GM18511 (cell line): Measurements from ENCODE around the gene POP7.
"Not testable (repeated sequence)": the region's sequence is repeated elsewhere in the genome, so short reads cannot be mapped to it uniquely, and the experiment has no call there.

Source experiments
- ATAC-seq: cut with Tn5 transposase; IDR thresholded peaks from one replicate; pipeline ENCODE4 v1.9.1; 2021; ENCODE audit warnings: mild to moderate bottlenecking, moderate library complexity; ENCODE audit not compliant: unreplicated experiment

The POP7 gene

DNA sequence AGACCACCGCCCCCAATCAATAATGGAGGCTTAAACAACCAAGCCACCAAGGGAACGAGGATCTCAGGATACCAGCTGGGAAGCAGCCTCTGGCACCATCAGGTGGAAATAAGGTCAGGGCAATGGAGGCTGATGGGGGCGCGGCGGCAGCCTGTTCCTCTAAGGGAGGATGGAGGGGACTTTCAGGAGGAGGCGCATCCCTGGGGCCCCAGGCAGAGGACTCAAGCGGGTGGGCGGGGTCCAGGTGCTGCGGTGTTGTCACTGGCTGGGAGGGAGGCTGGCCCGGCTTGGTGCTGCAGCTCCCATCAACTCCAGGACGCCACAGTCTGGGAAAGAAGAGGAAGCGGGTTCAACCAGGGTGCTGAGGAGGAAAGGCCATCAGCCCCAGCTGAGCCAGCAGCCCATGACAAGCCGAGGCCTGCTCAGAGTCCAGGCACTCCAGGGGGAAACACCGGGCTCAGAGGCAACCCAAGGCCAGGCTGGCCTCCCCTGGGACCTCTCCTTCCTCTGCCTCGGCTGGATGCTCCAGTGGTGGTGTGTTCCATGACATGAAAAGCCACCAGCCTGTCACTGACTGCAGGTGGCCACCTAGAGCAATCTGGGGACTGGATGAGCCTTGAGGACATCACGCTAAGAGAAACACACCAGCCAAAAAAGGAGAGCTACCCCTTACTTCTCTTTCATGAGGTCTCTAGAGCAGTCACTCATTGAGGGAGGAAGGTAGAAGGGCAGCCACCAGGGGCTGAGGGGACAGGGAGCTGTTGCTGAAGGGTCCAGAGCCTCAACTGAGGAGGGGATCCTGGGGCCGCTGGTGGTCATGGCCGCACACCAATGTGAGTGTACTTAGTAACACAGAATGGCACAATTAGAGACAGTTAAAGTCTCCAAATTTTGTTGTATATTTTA lies 16.4 kb upstream of the POP7 start:
- ATAC-seq: no peak

DNA sequence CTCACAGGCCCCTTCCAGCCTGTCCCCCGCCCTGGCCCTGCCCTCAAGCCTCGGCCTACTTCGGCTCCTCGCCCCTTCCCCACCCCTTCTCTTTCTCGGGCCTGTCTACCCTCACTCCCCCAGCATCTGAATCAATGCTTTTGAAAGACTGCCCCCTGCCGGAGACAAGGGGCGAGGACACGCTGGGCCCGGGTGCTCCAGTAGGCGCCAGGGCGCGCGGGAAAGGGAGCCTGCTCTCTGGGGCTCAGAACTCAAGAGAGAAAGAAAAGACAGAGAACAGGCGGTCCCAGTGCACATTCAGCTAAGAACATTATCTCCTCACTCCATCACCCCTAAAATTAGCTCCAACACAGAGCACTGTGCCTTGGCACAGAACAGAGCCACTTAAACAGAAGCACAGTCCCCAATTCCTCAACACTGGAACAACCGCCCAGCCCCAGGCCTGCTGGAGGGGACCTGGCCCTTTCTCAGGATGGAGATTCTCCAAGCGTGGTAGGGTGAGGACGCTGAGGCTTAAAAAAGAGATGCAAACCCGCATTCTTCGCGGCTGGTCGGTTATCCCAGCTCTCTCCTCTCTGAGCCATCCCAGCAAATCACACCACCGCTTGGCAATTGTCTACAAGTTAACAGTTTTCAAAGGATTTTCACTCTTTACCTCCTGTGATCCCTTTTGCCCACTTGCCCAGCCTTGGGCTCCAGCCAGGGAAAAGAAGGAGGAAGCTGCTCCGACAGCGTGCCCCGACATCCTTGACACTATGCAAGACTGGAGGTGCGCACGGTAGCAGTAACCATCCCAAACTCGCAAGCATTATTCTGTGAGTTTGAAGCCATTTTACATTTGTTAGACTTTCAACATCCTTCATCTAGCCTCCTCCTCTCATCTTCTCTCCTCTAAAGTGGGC lies 14.0 kb upstream of the POP7 start:
- ATAC-seq: peak; percentile 43

DNA sequence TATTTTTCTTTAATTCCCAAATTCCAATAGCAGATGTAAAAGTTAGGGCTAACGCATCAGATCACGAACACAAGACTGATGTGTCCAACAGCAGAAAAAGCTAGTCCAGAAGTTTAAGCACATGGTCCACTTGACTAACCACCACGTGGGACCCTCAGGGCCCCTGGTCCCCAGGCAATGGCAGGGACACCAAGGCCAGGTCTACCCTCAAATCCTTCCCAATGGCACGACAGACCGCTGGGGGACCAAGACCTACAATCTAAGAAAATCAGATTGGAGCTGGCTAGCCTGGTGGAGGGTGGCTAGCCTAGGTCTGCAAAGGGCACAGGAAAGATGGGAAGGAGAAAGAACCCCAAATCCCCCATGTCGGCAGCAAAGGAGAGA lies 13.4 kb upstream of the POP7 start:
- ATAC-seq: no peak

DNA sequence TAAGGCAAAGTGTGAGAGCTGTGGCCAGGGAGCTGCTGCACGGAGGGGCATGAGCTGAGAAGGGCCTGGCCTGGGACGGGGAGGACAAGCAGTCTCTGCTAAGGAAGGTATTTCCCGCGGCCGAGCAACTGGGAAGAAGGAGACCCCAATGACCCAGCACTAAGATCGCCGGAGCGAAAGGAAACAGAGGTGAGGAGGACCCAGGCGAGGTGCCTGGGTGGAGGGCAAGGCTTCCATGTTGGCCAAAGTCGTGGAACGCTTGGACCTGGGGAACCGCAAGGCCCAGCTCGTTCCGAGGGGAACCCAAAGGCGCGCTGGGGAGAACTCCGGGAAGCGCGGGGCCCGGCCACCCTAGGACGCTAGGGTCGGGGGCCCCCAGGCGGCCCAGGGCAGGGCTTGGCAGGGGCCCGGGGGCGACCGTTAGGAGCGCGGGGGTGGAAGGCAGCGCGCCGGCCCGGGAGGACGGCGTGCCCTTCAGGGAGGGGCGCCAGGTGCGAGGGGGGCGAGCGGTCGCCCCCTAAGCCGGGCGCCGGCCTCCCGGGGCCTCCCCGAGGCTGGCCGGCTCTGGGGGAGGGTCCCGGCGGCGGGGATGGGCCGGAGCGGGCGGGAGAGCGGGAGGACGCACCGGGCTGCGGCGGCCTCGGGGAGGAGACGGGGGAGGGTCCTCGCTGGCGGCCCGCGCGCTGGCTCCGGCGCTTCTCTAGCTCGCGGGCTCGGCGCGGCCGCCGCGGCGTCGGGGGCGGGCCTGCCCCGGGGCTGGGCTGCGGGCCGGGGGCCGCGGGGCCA lies 12.4 kb upstream of the POP7 start:
- ATAC-seq: peak; percentile 20

DNA sequence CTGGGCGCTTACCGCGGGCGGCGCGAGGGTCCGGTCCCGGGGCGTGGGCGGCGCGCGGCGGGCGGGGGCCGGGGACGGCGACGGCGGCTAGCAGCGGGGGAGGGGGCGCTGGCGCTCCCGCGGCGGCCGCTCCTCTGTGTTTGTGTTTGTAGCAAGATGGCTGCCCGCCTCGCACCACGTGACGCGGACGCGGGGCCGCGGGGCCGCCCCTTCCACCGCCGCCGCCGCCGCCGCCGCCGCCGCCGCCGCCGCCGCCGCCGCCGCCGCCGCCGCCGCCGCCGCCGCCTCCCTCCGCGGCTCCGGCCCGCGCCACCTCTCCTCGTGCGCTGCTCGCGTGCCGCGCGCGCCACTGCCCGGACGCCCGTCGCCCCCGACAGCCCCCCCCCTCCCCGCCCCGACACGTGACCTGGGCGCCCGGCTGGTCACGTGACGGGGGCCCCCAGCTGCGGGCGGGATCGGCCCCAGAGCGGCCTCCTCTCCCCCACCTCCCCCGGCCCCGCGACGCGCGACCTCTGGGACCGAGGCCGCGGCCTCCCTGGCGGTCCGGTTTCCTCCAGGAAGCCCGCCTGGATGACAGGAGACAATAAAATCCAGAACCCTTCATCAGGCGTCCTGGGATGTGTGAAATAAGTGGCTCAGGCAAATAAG lies 11.7 kb upstream of the POP7 start, which contains the start of gene GIGYF1:
TSS of gene GIGYF1 (minus strand) at position 153 of the 648 bp plus-strand sequence. CDS start 6,012 bp downstream, outside the sequence.
- ATAC-seq: peak; percentile 48

DNA sequence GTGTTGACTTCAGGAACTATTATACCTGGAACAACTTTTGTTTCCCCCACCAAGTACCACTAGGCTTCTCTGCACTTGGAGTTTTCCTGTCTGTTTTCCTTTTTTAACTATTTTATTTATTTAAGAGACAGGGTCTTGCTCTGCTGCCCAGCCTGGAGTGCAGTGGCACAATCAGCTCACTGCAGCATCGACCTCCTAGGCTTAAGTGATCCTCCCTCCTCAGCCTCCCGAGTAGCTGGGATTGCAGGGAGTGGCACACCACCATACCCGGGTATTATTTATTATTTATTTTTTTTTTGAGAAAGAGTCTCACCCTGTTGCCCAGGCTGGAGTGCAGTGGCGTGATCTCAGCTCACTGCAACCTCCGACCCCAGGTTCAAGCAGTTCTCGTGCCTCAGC lies 9.8 kb upstream of the POP7 start:
- no peak for ATAC-seq

DNA sequence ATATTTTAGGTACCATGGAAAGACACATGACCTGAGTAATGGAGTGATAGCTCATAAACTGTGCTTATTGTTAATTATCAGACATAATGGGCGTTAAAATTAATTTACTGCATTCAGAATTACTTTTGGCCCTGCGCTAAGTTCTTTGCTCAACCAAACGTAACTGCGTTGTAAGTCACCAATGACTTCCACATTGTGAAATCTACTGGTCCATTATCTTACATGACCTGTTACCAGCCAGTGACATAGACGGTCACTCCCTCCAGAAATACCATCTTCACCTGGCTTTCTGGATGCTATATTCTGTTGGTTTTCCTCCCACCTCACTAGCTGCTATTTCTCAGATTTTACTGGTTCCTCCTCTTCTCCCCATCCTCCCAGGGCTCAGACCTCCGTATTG lies 6.9 kb upstream of the POP7 start:
- no peak for ATAC-seq

DNA sequence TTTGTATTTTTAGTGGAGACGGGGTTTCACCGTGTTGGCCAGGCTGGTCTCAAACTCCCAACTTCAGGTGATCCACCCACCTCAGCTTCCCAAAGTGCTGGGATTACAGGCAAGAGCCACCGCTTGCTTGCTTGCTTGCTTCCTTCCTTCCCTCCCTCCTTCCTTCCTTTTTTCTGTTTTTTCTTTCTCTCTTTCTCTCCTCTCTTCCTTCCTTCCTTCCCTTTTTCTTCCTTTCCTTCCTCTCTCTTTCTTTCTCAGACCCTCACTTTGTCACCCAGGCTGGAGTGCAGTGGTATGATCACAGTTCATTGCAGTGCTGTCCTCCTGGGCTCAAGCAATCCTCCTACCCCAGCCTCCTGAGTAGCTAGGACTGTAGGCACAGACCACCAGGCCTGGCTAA lies 4.8 kb upstream of the POP7 start:
- ATAC-seq: not testable (repeated sequence)

DNA sequence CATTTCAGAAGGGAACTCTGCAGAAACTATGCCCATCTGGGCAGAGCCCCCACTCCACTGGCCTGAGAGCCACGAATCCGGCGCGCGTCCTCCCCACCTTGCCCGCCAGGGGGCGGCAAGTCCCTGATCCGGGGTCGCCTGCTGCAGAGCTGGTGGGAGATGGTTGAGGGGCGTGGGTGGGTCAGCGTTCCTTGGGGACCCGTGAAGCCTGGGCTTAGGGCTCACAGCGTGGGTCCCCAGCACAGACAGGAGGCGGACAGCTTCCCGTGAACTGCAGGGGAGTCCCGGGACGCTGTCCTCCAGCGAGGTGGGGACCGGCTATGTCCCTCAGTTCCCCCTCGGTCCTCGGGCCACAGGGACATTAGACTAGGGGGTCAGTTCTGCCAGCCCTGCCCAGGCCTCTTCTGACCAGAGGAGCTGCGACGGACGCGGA lies 585 bp upstream of the POP7 start:
- ATAC-seq: peak; percentile 77

DNA sequence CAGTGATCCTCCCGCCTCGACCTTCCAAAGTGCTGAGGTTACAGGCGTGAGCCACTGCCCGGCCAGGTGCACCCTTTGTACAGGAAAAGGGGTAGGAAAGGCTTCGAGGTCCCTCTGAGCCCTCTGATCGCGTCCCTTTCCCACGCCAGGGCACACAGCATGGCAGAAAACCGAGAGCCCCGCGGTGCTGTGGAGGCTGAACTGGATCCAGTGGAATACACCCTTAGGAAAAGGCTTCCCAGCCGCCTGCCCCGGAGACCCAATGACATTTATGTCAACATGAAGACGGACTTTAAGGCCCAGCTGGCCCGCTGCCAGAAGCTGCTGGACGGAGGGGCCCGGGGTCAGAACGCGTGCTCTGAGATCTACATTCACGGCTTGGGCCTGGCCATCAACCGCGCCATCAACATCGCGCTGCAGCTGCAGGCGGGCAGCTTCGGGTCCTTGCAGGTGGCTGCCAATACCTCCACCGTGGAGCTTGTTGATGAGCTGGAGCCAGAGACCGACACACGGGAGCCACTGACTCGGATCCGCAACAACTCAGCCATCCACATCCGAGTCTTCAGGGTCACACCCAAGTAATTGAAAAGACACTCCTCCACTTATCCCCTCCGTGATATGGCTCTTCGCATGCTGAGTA lies 871 bp downstream of the POP7 start:
- no peak for ATAC-seq

DNA sequence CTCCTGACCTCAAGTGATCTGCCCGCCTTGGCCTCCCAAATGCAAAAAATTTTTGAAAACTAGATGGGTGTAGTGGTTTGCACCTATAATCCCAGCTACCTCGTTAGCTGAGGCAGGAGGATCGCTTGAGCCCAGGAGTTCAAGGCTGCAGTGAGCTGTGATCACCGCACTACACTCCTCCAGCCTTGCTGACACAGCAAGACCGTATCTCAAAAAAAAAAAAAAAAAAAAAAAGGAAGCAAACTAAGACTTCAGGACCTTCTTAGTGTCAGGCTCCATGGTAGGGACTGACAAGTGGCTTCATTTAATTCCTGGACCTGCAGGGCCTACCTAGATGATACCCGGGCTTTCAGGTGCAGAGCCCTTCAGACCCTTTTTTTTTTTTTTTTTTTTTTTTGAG lies 2.5 kb downstream of the POP7 start:
- ATAC-seq: no peak

DNA sequence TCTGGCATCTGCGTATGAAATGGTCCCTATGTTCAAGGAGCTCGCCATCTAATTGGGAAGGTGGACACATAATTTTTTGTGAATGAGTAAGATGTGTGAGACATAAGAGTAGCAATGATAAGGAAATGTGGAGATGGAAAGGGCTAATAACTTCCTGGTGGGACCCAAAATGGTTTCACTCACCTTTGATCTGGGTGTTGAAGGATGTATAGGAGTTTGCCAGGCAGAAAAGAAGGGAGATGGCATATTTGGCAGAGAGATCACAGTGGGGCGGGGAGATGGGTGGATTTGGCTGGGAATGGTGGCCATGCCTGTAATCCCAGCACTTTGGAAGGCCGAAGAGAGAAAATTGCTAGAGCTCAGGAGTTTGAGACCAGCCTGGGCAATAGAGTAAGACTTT lies 4.5 kb downstream of the POP7 start:
- ATAC-seq: no peak

DNA sequence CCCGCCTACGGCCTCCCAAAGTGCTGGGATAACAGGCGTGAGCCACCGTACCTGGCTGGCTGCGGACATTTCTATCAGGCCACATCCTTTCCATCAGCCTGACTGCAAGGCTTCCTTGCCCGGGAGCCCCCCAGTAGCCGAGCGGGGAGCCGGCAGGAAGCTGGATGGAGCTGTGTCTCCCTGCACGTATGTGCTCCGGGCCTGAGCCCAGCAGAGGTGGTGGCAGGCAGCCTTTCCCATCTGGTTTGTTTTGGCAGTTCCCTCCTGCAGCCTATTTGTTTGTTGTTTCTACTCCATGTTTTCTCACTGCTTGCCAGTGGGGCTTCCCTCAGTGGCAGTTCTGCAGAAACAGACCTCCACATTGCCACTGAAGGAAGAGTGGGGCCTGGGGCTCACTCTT lies 5.4 kb downstream of the POP7 start:
- ATAC-seq: no peak

DNA sequence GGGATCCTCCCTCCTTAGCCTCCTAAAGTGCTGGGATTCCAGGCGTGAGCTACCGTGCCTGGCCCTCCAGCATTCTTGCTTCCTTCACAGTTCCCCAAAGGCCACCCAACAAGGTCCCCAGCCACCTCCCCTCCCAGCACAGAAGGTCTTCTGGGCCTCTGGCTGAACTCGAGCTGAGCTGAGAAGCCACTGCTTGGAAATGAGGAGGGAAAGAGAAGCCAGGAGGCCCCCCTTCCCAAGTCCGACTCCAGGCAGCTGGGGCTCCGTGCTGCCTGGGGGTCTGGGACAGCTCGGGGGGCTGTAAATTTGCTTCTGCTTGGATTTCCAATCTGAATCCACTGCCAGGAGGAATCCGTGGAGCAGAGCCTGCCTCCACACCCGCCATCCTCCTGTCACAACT lies 8.8 kb downstream of the POP7 start:
- no peak for ATAC-seq

DNA sequence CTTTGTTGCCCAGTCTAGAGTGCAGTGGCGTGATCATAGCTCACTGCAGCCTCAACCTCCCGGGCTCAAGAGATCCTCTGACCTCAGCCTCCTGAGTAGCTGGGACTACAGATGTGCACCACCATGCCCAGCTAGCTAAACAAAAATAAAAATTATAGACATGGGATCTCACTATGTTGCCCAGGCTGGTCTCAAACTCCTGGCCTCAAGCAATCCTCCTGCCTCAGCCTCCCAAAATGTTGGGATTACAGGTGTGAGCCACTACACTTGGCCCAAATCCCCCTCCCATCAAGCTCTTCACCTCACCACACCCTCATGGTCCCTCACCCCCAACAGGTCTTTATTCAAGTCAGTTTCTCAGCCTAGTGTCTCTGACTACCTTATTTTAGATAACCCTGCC lies 11.2 kb downstream of the POP7 start:
- ATAC-seq: not testable (repeated sequence)

DNA sequence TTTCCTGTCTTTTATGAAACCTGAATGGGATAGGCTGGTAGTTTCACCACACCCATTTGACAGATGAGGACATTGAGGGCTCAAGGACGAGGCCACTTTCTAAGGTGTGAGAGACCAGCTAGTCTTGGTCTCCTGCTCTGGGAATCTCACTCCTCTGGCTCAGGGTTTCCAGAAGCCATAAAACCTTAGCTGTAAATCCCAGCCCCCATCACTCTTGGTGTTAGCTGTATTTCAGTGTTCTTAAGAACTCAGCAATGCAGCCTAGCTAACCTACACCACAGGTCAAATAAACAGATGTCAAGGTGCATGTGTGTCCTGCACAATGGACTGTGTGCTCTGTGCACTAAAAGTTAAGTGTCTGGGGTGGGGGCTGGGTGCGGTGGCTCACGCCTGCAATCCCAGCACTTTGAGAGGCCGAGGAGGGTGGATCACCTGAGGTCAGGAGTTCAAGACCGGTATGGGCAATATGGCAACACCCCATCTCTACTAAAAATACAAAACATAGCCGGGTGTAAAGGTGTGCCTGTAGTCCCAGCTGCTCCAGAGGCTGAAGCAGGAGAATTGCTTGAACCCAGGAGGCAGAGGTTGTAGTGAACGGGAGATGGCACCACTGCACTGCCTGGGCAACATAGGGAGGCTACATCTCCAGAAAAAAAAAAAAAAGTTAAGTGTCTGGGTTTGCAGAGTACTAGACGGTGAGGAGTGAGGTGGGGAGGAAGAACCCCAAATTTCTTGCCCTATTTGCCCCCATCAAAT lies 13.8 kb downstream of the POP7 start:
- no peak for ATAC-seq

DNA sequence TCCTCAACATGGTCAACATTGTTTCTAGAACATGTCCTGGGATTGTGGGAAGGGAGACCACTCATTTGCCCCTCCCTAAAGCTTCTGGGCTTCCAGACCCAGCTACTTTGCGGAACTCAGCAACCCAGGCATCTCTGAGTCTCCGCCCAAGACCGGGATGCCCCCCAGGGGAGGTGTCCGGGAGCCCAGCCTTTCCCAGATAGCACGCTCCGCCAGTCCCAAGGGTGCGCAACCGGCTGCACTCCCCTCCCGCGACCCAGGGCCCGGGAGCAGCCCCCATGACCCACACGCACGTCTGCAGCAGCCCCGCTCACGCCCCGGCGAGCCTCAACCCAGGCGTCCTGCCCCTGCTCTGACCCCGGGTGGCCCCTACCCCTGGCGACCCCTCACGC lies 14.4 kb downstream of the POP7 start, which contains the start of gene EPO:
TSS of gene EPO (plus strand) at position 190 of the 392 bp plus-strand sequence. CDS start 513 bp downstream, outside the sequence.
- ATAC-seq: no peak

DNA sequence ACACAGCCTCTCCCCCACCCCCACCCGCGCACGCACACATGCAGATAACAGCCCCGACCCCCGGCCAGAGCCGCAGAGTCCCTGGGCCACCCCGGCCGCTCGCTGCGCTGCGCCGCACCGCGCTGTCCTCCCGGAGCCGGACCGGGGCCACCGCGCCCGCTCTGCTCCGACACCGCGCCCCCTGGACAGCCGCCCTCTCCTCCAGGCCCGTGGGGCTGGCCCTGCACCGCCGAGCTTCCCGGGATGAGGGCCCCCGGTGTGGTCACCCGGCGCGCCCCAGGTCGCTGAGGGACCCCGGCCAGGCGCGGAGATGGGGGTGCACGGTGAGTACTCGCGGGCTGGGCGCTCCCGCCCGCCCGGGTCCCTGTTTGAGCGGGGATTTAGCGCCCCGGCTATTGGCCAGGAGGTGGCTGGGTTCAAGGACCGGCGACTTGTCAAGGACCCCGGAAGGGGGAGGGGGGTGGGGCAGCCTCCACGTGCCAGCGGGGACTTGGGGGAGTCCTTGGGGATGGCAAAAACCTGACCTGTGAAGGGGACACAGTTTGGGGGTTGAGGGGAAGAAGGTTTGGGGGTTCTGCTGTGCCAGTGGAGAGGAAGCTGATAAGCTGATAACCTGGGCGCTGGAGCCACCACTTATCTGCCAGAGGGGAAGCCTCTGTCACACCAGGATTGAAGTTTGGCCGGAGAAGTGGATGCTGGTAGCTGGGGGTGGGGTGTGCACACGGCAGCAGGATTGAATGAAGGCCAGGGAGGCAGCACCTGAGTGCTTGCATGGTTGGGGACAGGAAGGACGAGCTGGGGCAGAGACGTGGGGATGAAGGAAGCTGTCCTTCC lies 15.0 kb downstream of the POP7 start:
- no peak for ATAC-seq
